Neural progenitor cell (in vitro differentiated cells): ENCODE results near the gene TXNDC11. TPM values are rescaled to one million over a fixed set of nuclear protein-coding genes. Genes with fewer than 3 reads are reported as not detected.

Experiments used
- DNase-seq: peaks from one replicate; pipeline ENCODE4 v3.0.0-alpha.2; 2016; ENCODE audit warnings: low spot score
- H2AFZ ChIP-seq: fragments of 200-600 bp; sonication (generic); replicated peaks from 2 replicates; pipeline ENCODE4 v1.6.1; 2016; ENCODE audit warnings: antibody characterized with exemption
- H3F3A ChIP-seq: fragments of 200-600 bp; sonication (generic); 2 replicates; pipeline ENCODE4 v1.6.1; 2016; ENCODE audit warnings: antibody characterized with exemption, low read depth
- H3K27ac ChIP-seq: fragments of 200-600 bp; sonication (generic); 2 replicates; pipeline ENCODE4 v1.5.1; 2016; ENCODE audit warnings: mild to moderate bottlenecking
- H3K27me3 ChIP-seq: fragments of 200-600 bp; sonication (generic); 2 replicates; pipeline ENCODE4 v1.6.1; 2016; ENCODE audit warnings: mild to moderate bottlenecking, moderate library complexity
- H3K36me3 ChIP-seq: fragments of 200-600 bp; sonication (generic); 2 replicates; pipeline ENCODE4 v1.5.1; 2016
- H3K4me1 ChIP-seq: fragments of 200-600 bp; sonication (generic); 2 replicates; pipeline ENCODE4 v1.6.1; 2016; ENCODE audit warnings: mixed run types
- H3K4me2 ChIP-seq: fragments of 200-600 bp; sonication (generic); 2 replicates; pipeline ENCODE4 v1.6.1; 2016
- H3K4me3 ChIP-seq: fragments of 200-600 bp; sonication (generic); 2 replicates; pipeline ENCODE4 v1.5.1; 2016
- H3K79me2 ChIP-seq: fragments of 200-600 bp; sonication (generic); 2 replicates; pipeline ENCODE4 v1.6.1; 2016; ENCODE audit warnings: low read depth
- H3K9ac ChIP-seq: fragments of 200-600 bp; sonication (generic); 2 replicates; pipeline ENCODE4 v1.6.1; 2016
- H3K9me3 ChIP-seq: fragments of 200-600 bp; sonication (generic); 2 replicates; pipeline ENCODE4 v1.5.1; 2016; ENCODE audit warnings: low read depth
- H4K20me1 ChIP-seq: fragments of 200-600 bp; sonication (generic); 2 replicates; pipeline ENCODE4 v1.6.1; 2016; ENCODE audit warnings: low read depth
- H3K27ac Mint-ChIP-seq: 3 replicates; pipeline ENCODE4 v1.8.0; 2021; ENCODE audit warnings: mixed read lengths
- H3K27me3 Mint-ChIP-seq: 2 replicates; pipeline ENCODE4 v1.8.0; 2022; ENCODE audit warnings: low read depth, mild to moderate bottlenecking, inconsistent platforms, moderate library complexity, mixed read lengths; ENCODE audit not compliant: insufficient read depth
- H3K36me3 Mint-ChIP-seq: 3 replicates; pipeline ENCODE4 v1.8.0; 2021; ENCODE audit warnings: mixed read lengths
- H3K4me1 Mint-ChIP-seq: 3 replicates; pipeline ENCODE4 v1.8.0; 2021; ENCODE audit warnings: mixed read lengths
- H3K4me3 Mint-ChIP-seq: 3 replicates; pipeline ENCODE4 v1.8.0; 2021; ENCODE audit warnings: mild to moderate bottlenecking, moderate library complexity, mixed read lengths
- H3K9me3 Mint-ChIP-seq: 3 replicates; pipeline ENCODE4 v1.8.0; 2020; ENCODE audit warnings: mixed read lengths
- EZH2 ChIP-seq: fragments of 200-600 bp; sonication (generic); IDR thresholded peaks from 2 replicates; pipeline ENCODE4 v1.6.1; 2017; ENCODE audit warnings: antibody characterized with exemption, mild to moderate bottlenecking, moderate library complexity
- EZH2phosphoT487 ChIP-seq: fragments of 200-600 bp; sonication (generic); IDR thresholded peaks from 2 replicates; pipeline ENCODE4 v1.6.1; 2017; ENCODE audit warnings: antibody characterized with exemption
- total RNA-seq: library from RNA; depleted of rRNA; stranded (reverse); fragments of >200 nt; gene quantifications from 2 replicates; pipeline ENCODE4 v1.2.3, GENCODE V29; 2015; ENCODE audit warnings: low replicate concordance
- TF ChIP-seq, protein P1 (sequence below): fragments of 200-600 bp; sonication (generic); IDR thresholded peaks from 2 replicates; pipeline ENCODE4 v1.5.1; 2017; ENCODE audit warnings: antibody characterized with exemption, mild to moderate bottlenecking

TXNDC11 gene
- total RNA-seq, 1 donor from 2014 or later: 7.4 TPM

DNA sequence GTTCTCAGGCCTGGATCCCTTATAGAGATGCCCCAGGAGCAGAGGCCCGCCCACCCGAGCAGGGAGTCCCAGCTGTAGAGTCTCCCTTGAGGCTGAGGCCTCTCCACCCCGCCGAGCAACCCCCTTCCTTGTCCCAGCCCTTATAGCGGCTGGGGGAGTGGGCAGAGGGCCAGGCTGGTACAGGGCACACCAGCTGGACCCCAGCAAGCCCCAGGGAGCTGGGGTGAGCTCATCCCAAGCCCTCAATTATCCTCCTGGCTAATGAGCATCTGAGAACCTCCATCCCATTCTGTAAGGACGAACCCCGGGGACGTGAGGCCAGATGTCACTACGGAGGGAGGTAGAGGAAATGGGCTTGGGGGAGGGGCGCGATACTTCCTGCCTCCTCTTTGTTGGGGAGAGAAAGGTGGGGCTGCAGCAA, 77.6 kb downstream of the TXNDC11 start:
- no peaks in the 10 kb centered on the region for H3K9me3 ChIP-seq
- no peaks in the 10 kb centered on the region for H3K9me3 Mint-ChIP-seq
- peak; percentile 55 for DNase-seq
- H3K27ac ChIP-seq: no peak overlapping the region
- peaks cover 15% of the 10 kb centered on the region for H3K4me1 ChIP-seq
- peak overlapping the region; percentile 24 for H3K4me2 ChIP-seq
- H3K27ac Mint-ChIP-seq: peak overlapping the region; percentile 10
- peaks cover 30% of the 10 kb centered on the region for H3F3A ChIP-seq
- H3K4me1 Mint-ChIP-seq: peaks cover 32% of the 10 kb centered on the region
- H3K27me3 ChIP-seq: no peaks in the 10 kb centered on the region
- H3K27me3 Mint-ChIP-seq: peaks cover 8% of the 10 kb centered on the region
- peak overlapping the region; percentile 88 for H2AFZ ChIP-seq
- TF ChIP-seq EZH2 (no peak), EZH2phosphoT487 (no peak)
- TF ChIP-seq, protein P1, sequence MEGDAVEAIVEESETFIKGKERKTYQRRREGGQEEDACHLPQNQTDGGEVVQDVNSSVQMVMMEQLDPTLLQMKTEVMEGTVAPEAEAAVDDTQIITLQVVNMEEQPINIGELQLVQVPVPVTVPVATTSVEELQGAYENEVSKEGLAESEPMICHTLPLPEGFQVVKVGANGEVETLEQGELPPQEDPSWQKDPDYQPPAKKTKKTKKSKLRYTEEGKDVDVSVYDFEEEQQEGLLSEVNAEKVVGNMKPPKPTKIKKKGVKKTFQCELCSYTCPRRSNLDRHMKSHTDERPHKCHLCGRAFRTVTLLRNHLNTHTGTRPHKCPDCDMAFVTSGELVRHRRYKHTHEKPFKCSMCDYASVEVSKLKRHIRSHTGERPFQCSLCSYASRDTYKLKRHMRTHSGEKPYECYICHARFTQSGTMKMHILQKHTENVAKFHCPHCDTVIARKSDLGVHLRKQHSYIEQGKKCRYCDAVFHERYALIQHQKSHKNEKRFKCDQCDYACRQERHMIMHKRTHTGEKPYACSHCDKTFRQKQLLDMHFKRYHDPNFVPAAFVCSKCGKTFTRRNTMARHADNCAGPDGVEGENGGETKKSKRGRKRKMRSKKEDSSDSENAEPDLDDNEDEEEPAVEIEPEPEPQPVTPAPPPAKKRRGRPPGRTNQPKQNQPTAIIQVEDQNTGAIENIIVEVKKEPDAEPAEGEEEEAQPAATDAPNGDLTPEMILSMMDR: no peak
- H3K9ac ChIP-seq: no peak overlapping the region
- no peak overlapping the region for H3K4me3 ChIP-seq
- peaks cover 16% of the 10 kb centered on the region for H3K79me2 ChIP-seq
- H4K20me1 ChIP-seq: peaks cover 12% of the 10 kb centered on the region
- H3K4me3 Mint-ChIP-seq: no peak overlapping the region
- H3K36me3 ChIP-seq: no peaks in the 10 kb centered on the region
- H3K36me3 Mint-ChIP-seq: no peaks in the 10 kb centered on the region

DNA sequence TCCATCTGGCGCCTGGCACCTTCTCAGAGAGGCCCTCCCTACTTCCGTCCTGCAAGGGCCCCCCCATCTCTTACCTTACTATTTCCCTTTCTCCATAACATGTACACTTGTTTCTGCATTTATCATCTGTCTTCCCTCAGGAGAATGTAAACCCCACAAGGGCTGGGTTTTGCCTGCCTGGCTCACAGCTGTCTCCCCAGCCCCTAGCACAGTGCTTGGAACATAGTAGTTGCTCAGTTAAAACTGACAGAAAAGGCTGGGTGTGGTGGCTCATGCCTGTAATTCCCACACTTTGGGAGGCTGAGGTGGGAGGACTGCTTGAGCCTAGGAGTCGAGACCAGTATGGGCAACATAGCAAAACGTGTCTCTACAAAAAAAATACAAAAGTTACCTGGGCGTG, 80.1 kb downstream of the TXNDC11 start:
- no peaks in the 10 kb centered on the region for H3K9me3 Mint-ChIP-seq
- TF ChIP-seq, protein P1: no peak
- TF ChIP-seq EZH2phosphoT487 (no peak), EZH2 (no peak)
- H3F3A ChIP-seq: peaks cover 27% of the 10 kb centered on the region
- peaks cover 27% of the 10 kb centered on the region for H3K4me1 Mint-ChIP-seq
- no peak overlapping the region for H2AFZ ChIP-seq
- H3K4me3 Mint-ChIP-seq: no peak overlapping the region
- H3K27me3 Mint-ChIP-seq: peaks cover 8% of the 10 kb centered on the region
- no peak for DNase-seq
- no peak overlapping the region for H3K4me3 ChIP-seq
- H3K4me1 ChIP-seq: peaks cover 14% of the 10 kb centered on the region
- no peaks in the 10 kb centered on the region for H3K36me3 ChIP-seq
- H4K20me1 ChIP-seq: no peaks in the 10 kb centered on the region
- H3K36me3 Mint-ChIP-seq: no peaks in the 10 kb centered on the region
- H3K9me3 ChIP-seq: no peaks in the 10 kb centered on the region
- H3K79me2 ChIP-seq: no peaks in the 10 kb centered on the region
- peak overlapping the region; percentile 57 for H3K27ac Mint-ChIP-seq
- no peak overlapping the region for H3K9ac ChIP-seq
- no peak overlapping the region for H3K27ac ChIP-seq
- no peaks in the 10 kb centered on the region for H3K27me3 ChIP-seq
- no peak overlapping the region for H3K4me2 ChIP-seq

DNA sequence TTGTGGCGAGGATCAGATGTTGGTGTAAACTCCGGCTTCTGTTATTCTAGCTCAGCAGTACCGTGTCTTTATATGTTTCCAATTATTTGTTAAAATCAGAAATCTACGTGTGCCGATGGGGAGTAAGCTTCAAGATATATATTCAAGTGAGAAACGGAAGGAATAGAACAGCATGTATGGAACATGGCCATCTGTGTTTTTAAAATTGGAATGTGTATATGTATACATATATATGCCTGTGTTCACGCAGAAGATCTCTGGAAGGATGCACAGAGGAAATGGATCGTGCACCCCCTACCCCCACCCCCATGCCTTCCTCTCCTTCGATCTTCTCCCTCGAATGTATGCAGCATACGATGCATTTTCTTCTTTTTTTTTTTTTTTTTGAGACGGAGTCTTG, 82.1 kb downstream of the TXNDC11 start:
- H3K9me3 Mint-ChIP-seq: no peaks in the 10 kb centered on the region

More for the DNA sequence above, 82.1 kb downstream of the TXNDC11 start:
- Mint-ChIP-seq H3K4me3 (no peak overlapping the region), H3K4me1 (peaks cover 16% of the 10 kb centered on the region), H3K27me3 (peaks cover 2% of the 10 kb centered on the region), H3K27ac (no peak overlapping the region), H3K36me3 (no peaks in the 10 kb centered on the region)
- Histone ChIP-seq H3K9ac (no peak overlapping the region), H3K27me3 (no peaks in the 10 kb centered on the region), H3K4me2 (no peak overlapping the region), H4K20me1 (no peaks in the 10 kb centered on the region), H3K27ac (no peak overlapping the region), H3K4me3 (no peak overlapping the region), H3K79me2 (no peaks in the 10 kb centered on the region), H3K36me3 (no peaks in the 10 kb centered on the region), H3K4me1 (peaks cover 14% of the 10 kb centered on the region), H3F3A (peaks cover 14% of the 10 kb centered on the region), H2AFZ (no peak overlapping the region), H3K9me3 (no peaks in the 10 kb centered on the region)
- no peak for TF ChIP-seq EZH2phosphoT487
- TF ChIP-seq, protein P1: no peak
- TF ChIP-seq EZH2: no peak
- no peak for DNase-seq
